Nephron progenitor cell (in vitro differentiated cells): ENCODE measurements around the gene ACADVL.
A peak's percentile ranks its signal among the peaks of the same experiment; 100 is the strongest.

Experiments used
- DNase-seq: peaks from one replicate; pipeline ENCODE4 v3.0.0; 2021
- H3K27ac Mint-ChIP-seq: 2 replicates; pipeline ENCODE4 v1.8.0; 2021; ENCODE audit warnings: mild to moderate bottlenecking, moderate library complexity, mixed read lengths
- H3K27me3 Mint-ChIP-seq: 2 replicates; pipeline ENCODE4 v1.8.0; 2021; ENCODE audit warnings: mild to moderate bottlenecking, low read depth, mixed read lengths; ENCODE audit not compliant: poor library complexity
- H3K36me3 Mint-ChIP-seq: 2 replicates; pipeline ENCODE4 v1.8.0; 2021; ENCODE audit warnings: low read depth, mixed read lengths
- H3K4me1 Mint-ChIP-seq: 2 replicates; pipeline ENCODE4 v1.8.0; 2021; ENCODE audit warnings: mixed read lengths
- H3K4me3 Mint-ChIP-seq: 2 replicates; pipeline ENCODE4 v1.8.0; 2021; ENCODE audit warnings: mild to moderate bottlenecking, moderate library complexity, mixed read lengths
- H3K9me3 Mint-ChIP-seq: 2 replicates; pipeline ENCODE4 v1.8.0; 2021; ENCODE audit warnings: mild to moderate bottlenecking, moderate library complexity, mixed read lengths
- CTCF ChIP-seq: fragments of 200-600 bp; sonication (generic); IDR thresholded peaks from 2 replicates; pipeline ENCODE4 v1.5.0; 2021; ENCODE audit warnings: antibody characterized with exemption

The ACADVL gene

DNA sequence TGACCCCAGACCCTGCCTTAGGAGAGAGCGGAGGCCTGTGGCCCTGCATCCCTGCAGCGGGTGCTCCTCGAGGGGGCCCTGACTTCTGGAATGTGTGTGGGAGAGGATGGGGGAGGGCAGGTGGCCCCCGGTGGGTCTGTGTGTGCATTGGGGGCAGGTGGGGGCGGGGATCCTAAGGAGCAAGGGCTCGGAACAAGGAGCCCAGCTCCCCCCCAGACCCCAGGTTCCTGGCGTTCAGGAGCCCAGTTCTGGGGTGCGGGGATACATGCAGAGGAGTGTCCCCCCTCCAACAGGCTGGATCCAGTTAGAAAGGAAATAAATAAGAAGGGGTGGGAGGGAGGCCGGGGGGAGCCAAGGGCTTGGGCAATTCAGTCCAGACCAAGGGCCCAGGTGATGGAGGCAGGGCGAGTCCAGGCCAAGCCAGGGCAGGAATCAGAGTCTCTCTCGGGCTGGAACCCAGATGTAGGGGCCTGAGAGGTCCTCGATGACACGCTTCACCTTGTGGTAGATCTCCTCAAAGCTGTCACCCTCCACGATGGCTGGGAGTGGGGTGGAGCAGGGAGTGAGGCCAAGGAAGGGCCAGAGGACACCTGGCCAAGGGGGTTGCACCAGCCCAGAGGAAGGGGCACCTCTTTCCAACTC is 29.3 kb upstream of the ACADVL start:
- Mint-ChIP-seq H3K4me1 (peaks cover 26% of the 10 kb centered on the region), H3K9me3 (no peaks in the 10 kb centered on the region), H3K27me3 (peaks cover 6% of the 10 kb centered on the region), H3K36me3 (peaks cover 38% of the 10 kb centered on the region), H3K4me3 (no peak overlapping the region), H3K27ac (no peak overlapping the region)
- no peak for DNase-seq
- TF ChIP-seq CTCF = no peak

DNA sequence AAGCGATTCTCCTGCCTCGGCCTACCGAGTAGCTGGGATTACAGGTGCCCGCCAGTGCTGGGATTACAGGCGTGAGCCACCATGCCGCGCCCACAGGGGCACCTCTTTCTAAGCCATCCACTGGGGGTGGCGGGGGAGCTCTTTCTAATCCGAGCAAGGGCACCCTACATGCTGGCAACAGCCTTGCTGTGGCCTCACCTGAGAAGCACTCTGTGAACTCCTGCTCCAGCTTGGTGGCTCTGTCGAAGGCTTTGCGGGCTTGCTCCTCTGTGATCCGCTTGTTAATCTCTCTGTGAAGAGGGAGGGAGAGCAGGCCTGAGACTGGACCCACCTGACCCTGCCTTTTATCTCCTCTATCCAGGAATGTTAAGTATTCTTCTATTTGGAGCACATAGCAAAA is 28.7 kb upstream of the ACADVL start:
- H3K4me1 Mint-ChIP-seq = peaks cover 29% of the 10 kb centered on the region
- no peak for TF ChIP-seq CTCF
- DNase-seq = no peak
- no peak overlapping the region for H3K4me3 Mint-ChIP-seq
- H3K27ac Mint-ChIP-seq = no peak overlapping the region
- H3K9me3 Mint-ChIP-seq = no peaks in the 10 kb centered on the region
- H3K36me3 Mint-ChIP-seq = peaks cover 41% of the 10 kb centered on the region
- H3K27me3 Mint-ChIP-seq = peaks cover 6% of the 10 kb centered on the region

- peak overlapping the region; percentile 50 for H3K27ac Mint-ChIP-seq
- peaks cover 23% of the 10 kb centered on the region for H3K4me1 Mint-ChIP-seq
- no peak for TF ChIP-seq CTCF
- DNase-seq = peak; percentile 67
- H3K36me3 Mint-ChIP-seq = peaks cover 47% of the 10 kb centered on the region
- no peak overlapping the region for H3K4me3 Mint-ChIP-seq
- no peaks in the 10 kb centered on the region for H3K9me3 Mint-ChIP-seq
- peaks cover 6% of the 10 kb centered on the region for H3K27me3 Mint-ChIP-seq
These were observed 28.0 kb upstream of the ACADVL start for GRCh38 chr17:7191571-7192270.

- no peak for TF ChIP-seq CTCF
- peak overlapping the region; percentile 85 for H3K27ac Mint-ChIP-seq
- no peaks in the 10 kb centered on the region for H3K9me3 Mint-ChIP-seq
- no peak overlapping the region for H3K4me3 Mint-ChIP-seq
- H3K4me1 Mint-ChIP-seq = peaks cover 23% of the 10 kb centered on the region
- peaks cover 6% of the 10 kb centered on the region for H3K27me3 Mint-ChIP-seq
- peaks cover 52% of the 10 kb centered on the region for H3K36me3 Mint-ChIP-seq
- DNase-seq = no peak
These were observed 27.3 kb upstream of the ACADVL start for GRCh38 chr17:7192271-7192937.

- Mint-ChIP-seq H3K27me3 (no peaks in the 10 kb centered on the region), H3K9me3 (no peaks in the 10 kb centered on the region), H3K36me3 (peaks cover 49% of the 10 kb centered on the region), H3K27ac (peak overlapping the region; percentile 59), H3K4me1 (peaks cover 10% of the 10 kb centered on the region), H3K4me3 (no peak overlapping the region)
- TF ChIP-seq CTCF = no peak
- DNase-seq = no peak
These were observed 23.8 kb upstream of the ACADVL start for GRCh38 chr17:7195971-7196370.
